Measurements from ENCODE around the gene CDK5.

GRCh38 chr7:151078233-151079040 is 20.7 kb upstream of the CDK5 start:
- TF ChIP-seq CTCF (optimal IDR thresholded peaks at IDR 0.05 in 1 of 3, IDR thresholded peaks at IDR 0.05 in 1 of 3, conservative IDR thresholded peaks at IDR 0.05 in 1 of 3; ENCODE audit: extremely low read depth in 1 of 3, insufficient read depth in 2 of 3, low read length in 3 of 3) (no peak), EZH2 (IDR thresholded peaks at IDR 0.05; ENCODE audit: low read length) (no peak)

Data from keratinocyte (primary cell).